Thoracic aorta (tissue), 2 donors: ENCODE data around the gene ATAD3A. TPM values are rescaled to one million over a fixed set of nuclear protein-coding genes. Genes with fewer than 3 reads are reported as not detected.
"Not testable (repeated sequence)": the region's sequence is repeated elsewhere in the genome, so short reads cannot be mapped to it uniquely, and the experiment has no call there.

Experiments
- ATAC-seq: fragments of 150-250 bp; one replicate; pipeline ENCODE4 v1.8.0; 2017; ENCODE audit warnings: low read depth; ENCODE audit not compliant: insufficient number of reproducible peaks, low FRiP score
- DNase-seq: peaks from one replicate; pipeline ENCODE4 v3.0.0-alpha.2; 2020; ENCODE audit warnings: low spot score
- H3K27ac ChIP-seq, 2 donors: fragments of 200-600 bp; sonication (generic); 1 replicate in 1 of 2; 2 replicates in 1 of 2; pipeline ENCODE4 v1.5.1; 2016; ENCODE audit warnings: mild to moderate bottlenecking in 2 of 2, moderate library complexity in 2 of 2
- H3K27me3 ChIP-seq: fragments of 200-600 bp; sonication (generic); replicated peaks from 2 replicates; pipeline ENCODE4 v1.6.0; 2016; ENCODE audit warnings: mild to moderate bottlenecking; ENCODE audit not compliant: insufficient read depth
- H3K36me3 ChIP-seq: fragments of 200-600 bp; sonication (generic); one replicate; pipeline ENCODE4 v1.5.1; 2016
- H3K4me1 ChIP-seq, 2 donors: fragments of 200-600 bp; sonication (generic); 1 replicate in 1 of 2; 2 replicates in 1 of 2; pipeline versions ENCODE4 v1.5.1 to v1.6.0; 2016; ENCODE audit warnings: low read depth in 2 of 2, mild to moderate bottlenecking in 1 of 2; ENCODE audit not compliant: control insufficient read depth in 1 of 2
- H3K4me3 ChIP-seq: fragments of 200-600 bp; sonication (generic); 2 replicates; pipeline ENCODE4 v1.5.1; 2016; ENCODE audit warnings: mild to moderate bottlenecking
- H3K9me3 ChIP-seq: fragments of 200-600 bp; sonication (generic); 2 replicates; pipeline ENCODE4 v1.5.1; 2016
- total RNA-seq, 2 donors: library from RNA; depleted of rRNA; stranded (reverse); fragments of >200 nt; gene quantifications; one replicate each; pipeline versions ENCODE4 v1.1.0 to v1.2.3, GENCODE V29; 2016
- TF ChIP-seq, protein P1 (sequence below): fragments of 200-600 bp; sonication (generic); IDR thresholded peaks from one replicate; pipeline ENCODE4 v1.5.1; 2019; ENCODE audit warnings: antibody characterized with exemption

Gene ATAD3A
- total RNA-seq, 2 donors from 2014 or later, result 16.7 to 17.6 TPM

DNA sequence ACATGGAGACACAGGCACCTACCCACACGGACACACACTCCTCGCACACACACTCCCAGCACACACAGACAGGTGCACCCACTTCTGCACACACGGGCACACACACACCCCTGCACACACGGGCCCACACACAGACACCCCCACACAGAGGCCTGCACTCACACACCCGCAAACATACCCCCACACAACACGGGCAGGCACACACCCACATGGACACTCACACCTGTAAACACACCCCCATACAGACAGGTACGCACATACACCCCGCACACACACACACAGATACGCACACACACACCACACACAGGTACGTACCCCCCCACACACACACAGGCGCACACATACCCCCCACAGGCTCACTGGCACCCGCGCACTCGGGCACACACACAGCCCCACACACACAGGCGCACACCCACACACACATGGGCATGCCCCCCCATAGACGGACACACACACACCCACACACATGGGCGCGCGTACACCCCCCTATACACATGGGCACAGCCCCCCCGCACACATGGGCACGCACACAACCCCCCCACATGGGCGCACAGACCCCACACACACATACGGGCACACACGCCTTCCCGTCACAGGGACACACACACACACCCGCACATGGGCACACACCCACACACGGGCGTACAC is 6.1 kb downstream of the ATAD3A start:
- TF ChIP-seq, protein P1, sequence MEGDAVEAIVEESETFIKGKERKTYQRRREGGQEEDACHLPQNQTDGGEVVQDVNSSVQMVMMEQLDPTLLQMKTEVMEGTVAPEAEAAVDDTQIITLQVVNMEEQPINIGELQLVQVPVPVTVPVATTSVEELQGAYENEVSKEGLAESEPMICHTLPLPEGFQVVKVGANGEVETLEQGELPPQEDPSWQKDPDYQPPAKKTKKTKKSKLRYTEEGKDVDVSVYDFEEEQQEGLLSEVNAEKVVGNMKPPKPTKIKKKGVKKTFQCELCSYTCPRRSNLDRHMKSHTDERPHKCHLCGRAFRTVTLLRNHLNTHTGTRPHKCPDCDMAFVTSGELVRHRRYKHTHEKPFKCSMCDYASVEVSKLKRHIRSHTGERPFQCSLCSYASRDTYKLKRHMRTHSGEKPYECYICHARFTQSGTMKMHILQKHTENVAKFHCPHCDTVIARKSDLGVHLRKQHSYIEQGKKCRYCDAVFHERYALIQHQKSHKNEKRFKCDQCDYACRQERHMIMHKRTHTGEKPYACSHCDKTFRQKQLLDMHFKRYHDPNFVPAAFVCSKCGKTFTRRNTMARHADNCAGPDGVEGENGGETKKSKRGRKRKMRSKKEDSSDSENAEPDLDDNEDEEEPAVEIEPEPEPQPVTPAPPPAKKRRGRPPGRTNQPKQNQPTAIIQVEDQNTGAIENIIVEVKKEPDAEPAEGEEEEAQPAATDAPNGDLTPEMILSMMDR, result no peak
- no peak overlapping the region for H3K27ac ChIP-seq
- no peaks in the 10 kb centered on the region for H3K27me3 ChIP-seq
- H3K9me3 ChIP-seq, result no peaks in the 10 kb centered on the region
- H3K4me1 ChIP-seq, result no peaks in the 10 kb centered on the region
- H3K36me3 ChIP-seq, result peaks cover 5% of the 10 kb centered on the region
- no peak overlapping the region for H3K4me3 ChIP-seq
- ATAC-seq, result no peak
- DNase-seq, result no peak

DNA sequence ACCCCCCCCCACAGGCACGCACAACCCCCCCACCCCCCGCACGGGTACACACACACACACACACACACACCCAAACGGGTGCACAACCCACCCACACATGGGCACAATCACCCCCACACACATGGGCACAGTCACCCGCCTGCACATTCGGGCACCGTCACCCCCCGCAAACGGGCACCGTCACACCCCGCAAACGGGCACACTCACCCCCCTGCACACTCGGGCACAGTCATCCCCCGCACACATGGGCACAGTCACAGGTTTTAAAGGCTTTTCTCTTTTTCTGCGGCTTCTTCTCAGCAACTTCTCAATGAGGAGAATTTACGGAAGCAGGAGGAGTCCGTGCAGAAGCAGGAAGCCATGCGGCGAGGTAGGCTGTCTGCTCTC is 6.7 kb downstream of the ATAD3A start:
- not testable (repeated sequence) for H3K9me3 ChIP-seq, DNase-seq, H3K27ac ChIP-seq, ATAC-seq, H3K27me3 ChIP-seq, H3K4me3 ChIP-seq, H3K36me3 ChIP-seq, H3K4me1 ChIP-seq

- not testable (repeated sequence) for H3K9me3 ChIP-seq, H3K36me3 ChIP-seq, H3K4me1 ChIP-seq, H3K27ac ChIP-seq, H3K4me3 ChIP-seq, ATAC-seq, H3K27me3 ChIP-seq, DNase-seq
These were observed 8.0 kb downstream of the ATAD3A start for GRCh38 chr1:1519805-1520505.

DNA sequence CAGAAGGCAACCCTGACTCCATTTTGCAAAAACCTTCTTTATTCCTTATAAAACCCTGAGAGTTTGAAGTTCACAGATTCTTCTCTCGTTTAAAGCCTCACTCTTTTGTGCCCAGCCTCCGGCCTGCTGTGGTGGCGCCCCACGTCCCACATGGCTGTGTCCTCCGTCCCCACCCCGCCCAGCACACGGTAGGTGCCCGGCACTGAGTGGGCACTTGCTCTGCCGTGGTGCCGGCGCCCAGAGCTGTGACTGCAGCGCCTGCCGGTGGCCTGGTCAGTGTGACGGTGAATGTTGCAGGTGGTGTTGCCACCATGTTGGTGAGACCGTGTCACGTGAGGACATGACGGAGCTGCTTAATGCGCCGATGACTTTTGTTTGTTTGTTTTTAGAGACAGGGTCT is 9.4 kb downstream of the ATAD3A start:
- Histone ChIP-seq H3K27me3 (no peaks in the 10 kb centered on the region), H3K9me3 (no peaks in the 10 kb centered on the region), H3K27ac (no peak overlapping the region), H3K36me3 (peaks cover 5% of the 10 kb centered on the region), H3K4me1 (no peaks in the 10 kb centered on the region), H3K4me3 (no peak overlapping the region)
- ATAC-seq (no peak), DNase-seq (no peak)
- TF ChIP-seq, protein P1, result no peak

GRCh38 chr1:1522536-1522935 is 10.6 kb downstream of the ATAD3A start:
- H3K4me3 ChIP-seq, H3K4me1 ChIP-seq, H3K9me3 ChIP-seq, H3K36me3 ChIP-seq, H3K27me3 ChIP-seq, ATAC-seq, DNase-seq, H3K27ac ChIP-seq: not testable (repeated sequence)

- H3K4me3 ChIP-seq, H3K27me3 ChIP-seq, H3K36me3 ChIP-seq, H3K27ac ChIP-seq, DNase-seq, H3K9me3 ChIP-seq, ATAC-seq, H3K4me1 ChIP-seq: not testable (repeated sequence)
These were observed 11.3 kb downstream of the ATAD3A start for GRCh38 chr1:1523226-1523625.

- not testable (repeated sequence) for H3K36me3 ChIP-seq, H3K27me3 ChIP-seq, H3K4me3 ChIP-seq, H3K27ac ChIP-seq, DNase-seq, H3K9me3 ChIP-seq, H3K4me1 ChIP-seq, ATAC-seq
These were observed 11.7 kb downstream of the ATAD3A start for GRCh38 chr1:1523651-1524050.

DNA sequence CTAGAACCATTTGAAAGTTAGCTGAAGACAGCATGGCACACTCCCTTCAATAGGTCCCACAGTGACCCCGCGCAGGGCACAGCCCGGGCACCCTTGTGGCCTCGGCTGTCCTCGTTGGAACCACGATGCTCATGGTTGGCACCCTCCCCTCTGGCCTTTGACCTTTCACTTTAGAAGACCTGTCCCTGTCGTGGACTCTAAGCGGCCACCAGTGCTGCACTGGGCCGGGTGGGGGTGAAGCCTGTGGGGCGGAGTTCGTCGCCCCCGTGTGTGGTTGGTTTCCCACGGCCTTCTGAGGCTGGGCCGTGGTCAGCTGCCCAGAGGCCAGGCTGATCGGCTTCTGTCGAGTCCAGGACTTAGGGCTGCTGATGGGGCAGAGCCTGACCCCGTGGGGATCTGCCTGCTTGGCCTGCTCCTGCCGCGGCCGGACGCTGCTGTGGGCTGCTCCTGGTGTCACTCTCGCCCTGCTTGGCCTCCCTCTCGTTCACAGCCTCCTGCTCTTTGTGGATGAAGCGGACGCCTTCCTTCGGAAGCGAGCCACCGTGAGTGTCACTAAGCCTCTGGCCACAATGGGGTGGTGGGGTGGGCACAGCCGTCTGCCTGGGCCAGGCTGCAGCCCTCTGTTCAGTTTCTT is 12.9 kb downstream of the ATAD3A start:
- H3K4me3 ChIP-seq, DNase-seq, H3K36me3 ChIP-seq, H3K27me3 ChIP-seq, H3K4me1 ChIP-seq, ATAC-seq, H3K27ac ChIP-seq, H3K9me3 ChIP-seq: not testable (repeated sequence)

GRCh38 chr1:1526476-1526875 is 14.5 kb downstream of the ATAD3A start:
- not testable (repeated sequence) for H3K27me3 ChIP-seq, H3K9me3 ChIP-seq, H3K27ac ChIP-seq, DNase-seq, H3K4me3 ChIP-seq, ATAC-seq, H3K4me1 ChIP-seq, H3K36me3 ChIP-seq
